ENCODE data around the gene CLCN2. TPM values are rescaled to one million over a fixed set of nuclear protein-coding genes. Genes with fewer than 3 reads are reported as not detected.

The CLCN2 gene
- total RNA-seq, 1 experiment from 2014 or later: 21.6 TPM

- H3K4me2 ChIP-seq (ENCODE audit: low read length): no peak overlapping the region
- DNase-seq (ENCODE audit: low read depth, low spot score) (no peak), ATAC-seq (no peak)
- H3K4me3 ChIP-seq (replicated peaks in 1 of 2; ENCODE audit: low read depth in 1 of 2, low read length in 2 of 2): no peak overlapping the region
- no peaks in the 10 kb centered on the region for H3K27me3 ChIP-seq (ENCODE audit: insufficient read depth, low read length)
- TF ChIP-seq SRF (IDR thresholded peaks at IDR 0.05; ENCODE audit: low read depth) (no peak), POLR2A (IDR thresholded peaks at IDR 0.05; ENCODE audit: borderline replicate concordance, extremely low read depth, insufficient read depth, insufficient read length) (no peak), POLR2AphosphoS5 (IDR thresholded peaks at IDR 0.05; ENCODE audit: low read depth, low read length) (no peak), JUND (IDR thresholded peaks at IDR 0.05) (no peak), EZH2 (IDR thresholded peaks at IDR 0.05) (no peak), YY1 (IDR thresholded peaks at IDR 0.05; ENCODE audit: extremely low read depth, insufficient replicate concordance, low read depth, low read length) (no peak), ELF1 (IDR thresholded peaks at IDR 0.05; ENCODE audit: borderline replicate concordance, low read depth) (no peak), SIN3A (IDR thresholded peaks at IDR 0.05; ENCODE audit: low read depth) (no peak), SP1 (IDR thresholded peaks at IDR 0.05; ENCODE audit: low read depth) (no peak), CEBPB (IDR thresholded peaks at IDR 0.05; ENCODE audit: low read depth) (no peak), EZH2phosphoT487 (IDR thresholded peaks at IDR 0.05; ENCODE audit: borderline replicate concordance) (no peak), CBX3 (IDR thresholded peaks at IDR 0.05; ENCODE audit: low read depth) (no peak), ZNF274 (IDR thresholded peaks at IDR 0.05; ENCODE audit: low read depth, low read length) (no peak), EGR1 (IDR thresholded peaks at IDR 0.05; ENCODE audit: low read depth) (no peak), RAD21 (IDR thresholded peaks at IDR 0.05; ENCODE audit: low read depth) (no peak), CTCF (IDR thresholded peaks at IDR 0.05 in 2 of 3, conservative IDR thresholded peaks at IDR 0.05 in 1 of 3; ENCODE audit: borderline replicate concordance in 1 of 3, insufficient read depth in 1 of 3, low read depth in 2 of 3, low read length in 2 of 3) (no peak)
- TF ChIP-seq, protein P1, sequence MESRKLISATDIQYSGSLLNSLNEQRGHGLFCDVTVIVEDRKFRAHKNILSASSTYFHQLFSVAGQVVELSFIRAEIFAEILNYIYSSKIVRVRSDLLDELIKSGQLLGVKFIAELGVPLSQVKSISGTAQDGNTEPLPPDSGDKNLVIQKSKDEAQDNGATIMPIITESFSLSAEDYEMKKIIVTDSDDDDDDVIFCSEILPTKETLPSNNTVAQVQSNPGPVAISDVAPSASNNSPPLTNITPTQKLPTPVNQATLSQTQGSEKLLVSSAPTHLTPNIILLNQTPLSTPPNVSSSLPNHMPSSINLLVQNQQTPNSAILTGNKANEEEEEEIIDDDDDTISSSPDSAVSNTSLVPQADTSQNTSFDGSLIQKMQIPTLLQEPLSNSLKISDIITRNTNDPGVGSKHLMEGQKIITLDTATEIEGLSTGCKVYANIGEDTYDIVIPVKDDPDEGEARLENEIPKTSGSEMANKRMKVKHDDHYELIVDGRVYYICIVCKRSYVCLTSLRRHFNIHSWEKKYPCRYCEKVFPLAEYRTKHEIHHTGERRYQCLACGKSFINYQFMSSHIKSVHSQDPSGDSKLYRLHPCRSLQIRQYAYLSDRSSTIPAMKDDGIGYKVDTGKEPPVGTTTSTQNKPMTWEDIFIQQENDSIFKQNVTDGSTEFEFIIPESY (IDR thresholded peaks at IDR 0.05; ENCODE audit: extremely low read depth, insufficient replicate concordance, low read length): no peak
- TF ChIP-seq, protein P2, sequence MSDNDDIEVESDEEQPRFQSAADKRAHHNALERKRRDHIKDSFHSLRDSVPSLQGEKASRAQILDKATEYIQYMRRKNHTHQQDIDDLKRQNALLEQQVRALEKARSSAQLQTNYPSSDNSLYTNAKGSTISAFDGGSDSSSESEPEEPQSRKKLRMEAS (IDR thresholded peaks at IDR 0.05): no peak
- TF ChIP-seq, protein P3, sequence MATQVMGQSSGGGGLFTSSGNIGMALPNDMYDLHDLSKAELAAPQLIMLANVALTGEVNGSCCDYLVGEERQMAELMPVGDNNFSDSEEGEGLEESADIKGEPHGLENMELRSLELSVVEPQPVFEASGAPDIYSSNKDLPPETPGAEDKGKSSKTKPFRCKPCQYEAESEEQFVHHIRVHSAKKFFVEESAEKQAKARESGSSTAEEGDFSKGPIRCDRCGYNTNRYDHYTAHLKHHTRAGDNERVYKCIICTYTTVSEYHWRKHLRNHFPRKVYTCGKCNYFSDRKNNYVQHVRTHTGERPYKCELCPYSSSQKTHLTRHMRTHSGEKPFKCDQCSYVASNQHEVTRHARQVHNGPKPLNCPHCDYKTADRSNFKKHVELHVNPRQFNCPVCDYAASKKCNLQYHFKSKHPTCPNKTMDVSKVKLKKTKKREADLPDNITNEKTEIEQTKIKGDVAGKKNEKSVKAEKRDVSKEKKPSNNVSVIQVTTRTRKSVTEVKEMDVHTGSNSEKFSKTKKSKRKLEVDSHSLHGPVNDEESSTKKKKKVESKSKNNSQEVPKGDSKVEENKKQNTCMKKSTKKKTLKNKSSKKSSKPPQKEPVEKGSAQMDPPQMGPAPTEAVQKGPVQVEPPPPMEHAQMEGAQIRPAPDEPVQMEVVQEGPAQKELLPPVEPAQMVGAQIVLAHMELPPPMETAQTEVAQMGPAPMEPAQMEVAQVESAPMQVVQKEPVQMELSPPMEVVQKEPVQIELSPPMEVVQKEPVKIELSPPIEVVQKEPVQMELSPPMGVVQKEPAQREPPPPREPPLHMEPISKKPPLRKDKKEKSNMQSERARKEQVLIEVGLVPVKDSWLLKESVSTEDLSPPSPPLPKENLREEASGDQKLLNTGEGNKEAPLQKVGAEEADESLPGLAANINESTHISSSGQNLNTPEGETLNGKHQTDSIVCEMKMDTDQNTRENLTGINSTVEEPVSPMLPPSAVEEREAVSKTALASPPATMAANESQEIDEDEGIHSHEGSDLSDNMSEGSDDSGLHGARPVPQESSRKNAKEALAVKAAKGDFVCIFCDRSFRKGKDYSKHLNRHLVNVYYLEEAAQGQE (IDR thresholded peaks at IDR 0.05; ENCODE audit: low read depth): no peak
- TF ChIP-seq, protein P4, sequence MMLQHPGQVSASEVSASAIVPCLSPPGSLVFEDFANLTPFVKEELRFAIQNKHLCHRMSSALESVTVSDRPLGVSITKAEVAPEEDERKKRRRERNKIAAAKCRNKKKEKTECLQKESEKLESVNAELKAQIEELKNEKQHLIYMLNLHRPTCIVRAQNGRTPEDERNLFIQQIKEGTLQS (IDR thresholded peaks at IDR 0.05): no peak
- no peak overlapping the region for H2AFZ ChIP-seq (ENCODE audit: low read depth, low read length, poor library complexity, severe bottlenecking)
- intact Hi-C loops (cut with micrococcal nuclease): no loop called here
- no peaks in the 10 kb centered on the region for H3K9me3 ChIP-seq (ENCODE audit: control insufficient read depth in 1 of 2, insufficient read depth in 1 of 2, low read depth in 1 of 2, low read length in 2 of 2)
- no peak overlapping the region for H3K9ac ChIP-seq (ENCODE audit: low read length)
- no TSS peak for BruUV-seq (replicated peaks)
- CTCF ChIA-PET: no interaction called here
- H3K36me3 ChIP-seq (ENCODE audit: control insufficient read depth in 1 of 2, insufficient read depth in 2 of 2, low read length in 2 of 2): peaks cover 5 to 7% of the 10 kb centered on the region in 2 experiments; a peak in 2 of 4 replicates
- RAD21 ChIA-PET (ENCODE audit: low non-redundant PET in 1 of 2, low total read pairs in 2 of 2, uncharacterized antibody in 2 of 2, unreplicated experiment in 2 of 2): no interaction called here
- POLR2A ChIA-PET: no interaction called here
- H4K20me1 ChIP-seq (ENCODE audit: insufficient read depth): no peaks in the 10 kb centered on the region
- no peaks in the 10 kb centered on the region for H3K79me2 ChIP-seq (ENCODE audit: insufficient read depth, low read length)
- H3K4me1 ChIP-seq (ENCODE audit: control insufficient read depth in 1 of 2, insufficient read depth in 2 of 2, low read length in 2 of 2): peaks cover 9 to 14% of the 10 kb centered on the region in 2 experiments
- H3K27ac ChIP-seq (ENCODE audit: low read depth, low read length): no peak overlapping the region
- no peaks in the 10 kb centered on the region for H3K9me2 ChIP-seq (ENCODE audit: insufficient read depth)
Measured at GRCh38 chr3:184348057-184348382, 13.4 kb downstream of the CLCN2 start.
